Measurements from ENCODE around the gene JAM3. TPM values are rescaled to one million over a fixed set of nuclear protein-coding genes. Genes with fewer than 3 reads are reported as not detected.

The JAM3 gene
- total and polyA plus RNA-seq, 10 of the 15 experiments (the other 5 are each of a cell fraction or from before 2014, with no cell fraction given), result 0.04 to 1.1 (median 0.32) TPM; not detected in 1

- POLR2A ChIA-PET, result no interaction called here
- TF ChIP-seq, protein P1, sequence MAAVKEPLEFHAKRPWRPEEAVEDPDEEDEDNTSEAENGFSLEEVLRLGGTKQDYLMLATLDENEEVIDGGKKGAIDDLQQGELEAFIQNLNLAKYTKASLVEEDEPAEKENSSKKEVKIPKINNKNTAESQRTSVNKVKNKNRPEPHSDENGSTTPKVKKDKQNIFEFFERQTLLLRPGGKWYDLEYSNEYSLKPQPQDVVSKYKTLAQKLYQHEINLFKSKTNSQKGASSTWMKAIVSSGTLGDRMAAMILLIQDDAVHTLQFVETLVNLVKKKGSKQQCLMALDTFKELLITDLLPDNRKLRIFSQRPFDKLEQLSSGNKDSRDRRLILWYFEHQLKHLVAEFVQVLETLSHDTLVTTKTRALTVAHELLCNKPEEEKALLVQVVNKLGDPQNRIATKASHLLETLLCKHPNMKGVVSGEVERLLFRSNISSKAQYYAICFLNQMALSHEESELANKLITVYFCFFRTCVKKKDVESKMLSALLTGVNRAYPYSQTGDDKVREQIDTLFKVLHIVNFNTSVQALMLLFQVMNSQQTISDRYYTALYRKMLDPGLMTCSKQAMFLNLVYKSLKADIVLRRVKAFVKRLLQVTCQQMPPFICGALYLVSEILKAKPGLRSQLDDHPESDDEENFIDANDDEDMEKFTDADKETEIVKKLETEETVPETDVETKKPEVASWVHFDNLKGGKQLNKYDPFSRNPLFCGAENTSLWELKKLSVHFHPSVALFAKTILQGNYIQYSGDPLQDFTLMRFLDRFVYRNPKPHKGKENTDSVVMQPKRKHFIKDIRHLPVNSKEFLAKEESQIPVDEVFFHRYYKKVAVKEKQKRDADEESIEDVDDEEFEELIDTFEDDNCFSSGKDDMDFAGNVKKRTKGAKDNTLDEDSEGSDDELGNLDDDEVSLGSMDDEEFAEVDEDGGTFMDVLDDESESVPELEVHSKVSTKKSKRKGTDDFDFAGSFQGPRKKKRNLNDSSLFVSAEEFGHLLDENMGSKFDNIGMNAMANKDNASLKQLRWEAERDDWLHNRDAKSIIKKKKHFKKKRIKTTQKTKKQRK (IDR thresholded peaks at IDR 0.05; ENCODE audit: low read depth, low read length), result no peak
- no peak for TF ChIP-seq BHLHE40 (IDR thresholded peaks at IDR 0.05; ENCODE audit: borderline replicate concordance in 1 of 2, low read depth in 2 of 2, low read length in 1 of 2)
- no peak for TF ChIP-seq NBN (IDR thresholded peaks at IDR 0.05)
- TF ChIP-seq BCL11A (IDR thresholded peaks at IDR 0.05; ENCODE audit: low read depth, low read length), result no peak
- no peak for TF ChIP-seq PAX8 (IDR thresholded peaks at IDR 0.05)
- no peak for TF ChIP-seq PML (IDR thresholded peaks at IDR 0.05; ENCODE audit: low read length)
- TF ChIP-seq SMC3 (IDR thresholded peaks at IDR 0.05; ENCODE audit: borderline replicate concordance, low read length), result no peak
- TF ChIP-seq CREM (IDR thresholded peaks at IDR 0.05; ENCODE audit: low read depth), result no peak
- no peak for TF ChIP-seq ESRRA (IDR thresholded peaks at IDR 0.05; ENCODE audit: low read length)
- TF ChIP-seq FOXK2 (IDR thresholded peaks at IDR 0.05), result no peak
- no peak for TF ChIP-seq EGR1 (IDR thresholded peaks at IDR 0.05; ENCODE audit: borderline replicate concordance in 1 of 2, low read depth in 2 of 2, low read length in 2 of 2)
- TF ChIP-seq TCF3 (IDR thresholded peaks at IDR 0.05; ENCODE audit: borderline replicate concordance, insufficient read depth, low read depth, low read length), result no peak
- TF ChIP-seq PKNOX1 (IDR thresholded peaks at IDR 0.05), result no peak
- no peak for TF ChIP-seq MTA2 (IDR thresholded peaks at IDR 0.05; ENCODE audit: low read depth)
- TF ChIP-seq PBX3 (IDR thresholded peaks at IDR 0.05; ENCODE audit: insufficient replicate concordance, low read depth, low read length), result no peak
- RAD21 ChIA-PET (ENCODE audit: unreplicated experiment), result no interaction called here
- no peaks in the 10 kb centered on the region for H3K4me1 ChIP-seq (ENCODE audit: control insufficient read depth, insufficient read depth, low read length)
- DNase-seq (ENCODE audit: low read depth, low spot score) (no peak), ATAC-seq (no peak), FAIRE-seq (no peak)
- intact Hi-C loops (cut with micrococcal nuclease; ENCODE audit: unreplicated experiment) (no loop called here), in situ Hi-C loops (cut with MboI) (no loop called here)
- no peaks in the 10 kb centered on the region for H3K9me3 ChIP-seq (replicated peaks; ENCODE audit: control insufficient read depth, insufficient read depth, low read length)
- H3K4me3 ChIP-seq, result no peak overlapping the region
- H3K79me2 ChIP-seq (ENCODE audit: control insufficient read depth, insufficient read depth, low read length), result no peaks in the 10 kb centered on the region
- no peak overlapping the region for H3K4me2 ChIP-seq (ENCODE audit: control insufficient read depth, insufficient read depth)
- CTCF ChIA-PET, result no interaction called here
- H4K20me1 ChIP-seq (ENCODE audit: control insufficient read depth, insufficient read depth), result no peaks in the 10 kb centered on the region; the same call in 1 of the 2 replicates
- no TSS peak for BruUV-seq (replicated peaks)
- H3K27ac ChIP-seq (ENCODE audit: control insufficient read depth, insufficient read depth), result no peak overlapping the region
- SMC1A ChIA-PET (ENCODE audit: uncharacterized antibody, unreplicated experiment), result no interaction called here
- peaks cover 17 to 38% of the 10 kb centered on the region in 2 experiments; a peak in 3 of 4 replicates for H3K36me3 ChIP-seq (ENCODE audit: control insufficient read depth in 2 of 2, insufficient read depth in 2 of 2, low read length in 1 of 2)
- H3K9ac ChIP-seq (ENCODE audit: control insufficient read depth, insufficient read depth, low read length), result no peak overlapping the region
- 99% methylated on average over 4 of the region's 4 CpGs for WGBS (ENCODE audit: insufficient coverage, insufficient replicate concordance, low lambda C conversion rate, missing lambda C conversion rate)
- H2AFZ ChIP-seq (ENCODE audit: control insufficient read depth, low read depth, low read length), result no peak overlapping the region
- no peaks in the 10 kb centered on the region for H3K27me3 ChIP-seq (replicated peaks in 1 of 2; ENCODE audit: control insufficient read depth in 2 of 2, insufficient read depth in 2 of 2, low read length in 1 of 2)
These were observed 88.6 kb downstream of the JAM3 start for GRCh38 chr11:134157451-134157850.

Measured in GM12878 (cell line).